Glomerular endothelial cell (primary cell): ENCODE data around the gene VWDE. TPM values are rescaled to one million over a fixed set of nuclear protein-coding genes. Genes with fewer than 3 reads are reported as not detected.
"Not testable (repeated sequence)": the region's sequence is repeated elsewhere in the genome, so short reads cannot be mapped to it uniquely, and the experiment has no call there.

Experiments
- DNase-seq: peaks from one replicate; pipeline ENCODE4 v3.0.0-alpha.2; 2011; ENCODE audit warnings: low read depth, low spot score; ENCODE audit errors: extremely low read depth
- total RNA-seq: library from RNA; depleted of rRNA; stranded (reverse); fragments of >200 nt; gene quantifications from 2 replicates; pipeline ENCODE4 v1.2.3, GENCODE V29; 2015

The VWDE gene
- total RNA-seq: 0.35 TPM in 1 of 2 replicates, not detected in the other

- DNase-seq: no peak
Measured at GRCh38 chr7:12403287-12404181, at the start of gene VWDE. Gene VWDE (minus strand): TSS chr7:12403865. CDS start chr7:12403716, 149 bp downstream.

GRCh38 chr7:12453136-12453535 is 49.5 kb upstream of the VWDE start:
- DNase-seq: not testable (repeated sequence)

GRCh38 chr7:12450615-12451014 is 47.0 kb upstream of the VWDE start:
- DNase-seq: no peak

DNA sequence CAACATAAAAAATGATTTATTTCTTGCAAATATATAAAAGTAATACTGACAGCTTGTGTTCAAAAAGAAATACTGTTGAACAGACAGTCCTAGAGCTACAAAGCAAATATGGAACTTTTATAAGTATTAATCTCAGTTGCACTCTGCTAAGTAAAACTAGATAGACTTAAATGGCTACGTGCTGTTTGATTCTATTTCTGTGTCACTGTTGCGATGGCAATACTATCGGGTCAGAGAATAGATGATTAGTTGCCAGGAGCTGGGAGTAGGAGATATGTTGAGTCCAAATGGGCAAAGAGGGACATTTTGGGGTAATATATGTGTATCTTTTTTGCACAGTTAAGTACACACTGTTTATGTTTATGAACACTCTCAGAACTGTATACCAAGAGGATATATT is 41.1 kb upstream of the VWDE start:
- DNase-seq: no peak

DNA sequence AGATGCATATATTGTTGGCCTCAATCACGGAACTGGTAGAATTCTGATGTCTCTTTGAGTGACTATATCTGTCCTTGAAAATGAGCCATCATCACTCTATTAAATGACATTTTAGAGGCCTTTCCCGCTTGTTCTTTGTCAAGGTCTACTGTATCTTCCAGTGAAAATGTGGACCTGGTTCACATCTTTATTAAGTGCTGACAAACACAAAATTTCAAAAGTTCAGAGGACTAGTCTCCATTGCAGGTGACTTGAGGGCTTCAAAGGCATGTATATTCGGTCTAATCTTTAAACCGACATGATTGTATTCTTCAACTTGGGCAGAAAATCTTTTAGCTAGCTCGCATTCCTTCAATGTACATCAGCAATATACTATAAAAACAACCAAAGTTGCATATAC is 36.6 kb upstream of the VWDE start:
- no peak for DNase-seq

DNA sequence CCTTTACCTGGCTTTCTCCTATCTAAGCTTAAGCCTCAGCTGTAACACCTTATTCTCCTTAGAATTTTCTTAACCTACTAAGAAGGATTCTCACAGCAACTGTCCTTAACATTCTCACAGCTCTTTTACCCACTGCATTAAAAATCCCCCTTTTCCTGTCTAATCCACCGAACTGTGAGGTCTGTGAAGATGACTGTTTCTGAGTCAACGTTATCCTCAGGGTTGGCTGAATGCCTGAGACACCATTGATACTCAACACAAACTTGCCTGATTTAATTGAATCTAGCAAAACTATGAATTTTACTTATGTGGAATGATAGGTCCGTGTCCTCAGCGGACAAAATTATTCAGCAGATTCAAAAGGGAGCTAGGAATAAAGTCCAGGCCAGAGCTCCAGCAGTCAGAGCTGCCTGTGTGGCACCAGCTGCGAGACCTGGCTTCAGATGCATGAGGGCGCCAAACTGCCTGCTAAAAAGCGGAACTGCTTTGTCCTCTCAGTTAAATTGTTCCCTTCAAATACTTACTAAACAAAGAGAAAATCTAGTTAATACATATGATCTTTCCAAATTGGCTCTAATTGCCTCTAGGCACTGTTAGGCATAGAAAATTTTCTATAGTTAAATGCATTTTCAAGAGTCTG is 33.4 kb upstream of the VWDE start:
- no peak for DNase-seq

DNA sequence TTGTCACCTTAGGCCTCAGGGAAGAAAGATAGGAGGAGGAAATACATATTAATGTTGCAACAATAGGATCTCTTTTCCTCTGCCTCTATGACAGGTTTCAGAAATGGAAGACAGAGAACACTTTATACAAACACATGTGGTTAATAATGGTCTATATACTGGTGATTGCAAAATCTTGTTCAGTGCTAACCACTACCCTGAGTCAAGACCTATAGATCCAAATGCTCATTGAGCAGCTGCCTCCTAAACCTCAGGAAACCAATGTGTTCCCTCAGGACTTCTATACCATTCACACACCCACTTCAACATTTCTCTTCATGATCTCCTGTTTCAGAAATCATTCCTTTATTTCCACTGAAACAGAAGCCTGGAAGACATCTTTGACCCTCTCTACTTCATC is 32.5 kb upstream of the VWDE start:
- no peak for DNase-seq

GRCh38 chr7:12434012-12434642 is 30.5 kb upstream of the VWDE start:
- no peak for DNase-seq

DNA sequence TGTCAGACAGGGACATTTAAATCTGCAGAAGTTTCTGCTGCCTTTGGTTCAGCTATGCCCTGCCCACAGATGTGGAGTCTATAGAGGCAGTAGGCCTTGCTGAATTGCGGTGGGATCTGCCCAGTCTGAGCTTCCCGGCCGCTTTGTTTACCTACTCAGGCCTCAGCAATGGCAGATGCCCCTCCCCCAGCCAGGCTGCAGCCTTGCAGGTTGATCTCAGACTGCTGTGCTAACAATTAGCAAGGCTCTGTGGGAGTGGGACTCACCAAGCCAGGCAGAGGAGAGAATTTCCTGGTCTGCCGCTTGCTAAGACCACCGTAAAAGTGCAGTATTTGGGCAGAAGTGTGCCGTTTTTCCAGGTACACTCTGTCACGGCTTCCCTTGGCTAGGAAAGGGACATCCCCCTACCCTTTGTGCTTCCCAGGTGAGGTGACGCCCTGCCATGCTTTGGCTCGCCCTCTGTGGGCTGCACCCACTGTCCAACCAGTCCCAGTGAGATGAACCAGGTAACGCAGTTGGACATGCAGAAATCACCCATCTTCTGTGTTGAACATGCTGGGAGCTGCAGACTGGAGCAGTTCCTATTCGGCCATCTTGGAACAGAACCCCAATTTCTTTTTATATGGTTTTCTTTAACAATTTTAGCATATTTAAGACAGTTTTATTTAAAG is 28.4 kb upstream of the VWDE start:
- DNase-seq: no peak

DNA sequence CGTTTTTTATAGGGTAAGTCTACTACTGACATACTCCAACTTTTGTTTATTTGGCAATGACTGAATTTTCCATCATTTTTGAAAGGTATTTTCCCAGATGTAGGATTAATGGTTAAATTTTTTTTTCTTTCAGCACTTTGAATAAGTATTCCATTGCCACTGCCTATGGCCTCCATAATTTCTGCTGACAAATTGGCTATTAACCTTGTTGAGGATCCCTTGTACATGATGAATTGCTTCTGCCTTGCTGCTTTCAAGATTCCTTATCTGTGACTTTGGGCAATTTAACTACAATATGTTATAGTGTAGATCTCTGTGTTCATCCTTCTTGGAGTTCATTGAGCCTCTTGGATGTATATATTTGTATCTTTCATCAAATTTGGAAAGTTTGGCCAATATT is 21.6 kb upstream of the VWDE start:
- no peak for DNase-seq

DNA sequence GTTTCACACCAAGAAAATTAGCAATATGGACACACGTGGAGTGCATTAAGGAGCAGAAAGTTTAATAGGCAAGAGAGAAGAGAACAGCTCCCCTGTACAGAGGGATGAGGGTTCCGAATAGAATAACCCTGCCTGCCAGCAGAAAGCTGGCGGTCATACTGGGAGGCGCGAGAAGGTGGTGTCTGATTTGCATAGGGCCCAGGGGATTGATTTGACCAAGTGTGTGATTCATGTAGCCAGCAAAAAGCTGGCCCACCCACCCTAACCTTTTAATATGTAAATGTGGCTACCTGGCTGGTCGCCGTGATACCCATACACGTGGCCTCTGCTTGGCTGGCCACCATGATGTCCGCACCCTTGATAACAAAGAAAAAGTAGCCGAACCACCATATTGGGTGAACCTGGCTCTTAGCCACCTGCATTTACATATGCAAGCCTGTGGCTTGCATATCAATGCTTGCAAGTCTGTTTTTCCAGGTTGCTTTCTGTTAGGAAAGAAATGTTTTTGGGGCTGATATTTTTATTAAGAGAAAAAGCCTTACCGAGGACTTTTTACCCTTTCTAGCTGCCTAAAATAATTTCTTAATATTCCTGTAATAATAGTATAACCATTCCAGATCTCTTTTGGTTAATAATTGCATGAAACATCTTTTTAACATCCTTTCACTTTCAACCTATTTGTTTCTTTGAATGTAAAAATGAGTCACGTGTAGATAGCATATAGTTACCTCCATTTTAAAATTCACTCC is 20.5 kb upstream of the VWDE start:
- DNase-seq: no peak

DNA sequence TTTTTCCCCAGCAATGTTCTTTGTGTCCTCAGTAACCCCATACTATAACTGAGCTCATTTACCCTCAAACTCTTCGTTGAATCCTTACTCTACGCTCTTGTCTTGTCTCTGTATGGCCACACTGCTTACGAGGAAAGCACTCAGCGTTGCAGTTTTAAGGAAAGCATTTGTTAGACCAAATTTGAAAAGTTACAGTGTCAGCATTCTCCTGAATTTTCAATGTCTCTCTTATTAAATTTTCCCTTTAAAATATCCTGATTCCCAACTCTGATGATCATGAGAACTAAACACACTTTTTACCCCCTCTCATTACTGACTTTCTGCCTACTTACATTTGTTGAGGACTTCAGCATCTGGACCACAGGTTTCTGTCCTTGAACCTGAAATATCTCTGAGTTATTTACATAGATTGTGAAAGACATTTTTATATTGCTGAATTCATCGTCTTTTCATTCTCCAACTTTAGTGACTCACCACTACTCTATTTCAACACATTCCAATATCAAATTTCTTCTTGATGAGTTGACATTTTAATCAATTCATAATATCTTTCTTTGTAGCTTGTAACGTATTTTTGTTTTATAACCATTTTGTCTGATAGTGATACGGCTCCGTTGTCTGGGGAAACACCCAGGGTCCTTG is 19.8 kb upstream of the VWDE start:
- no peak for DNase-seq

- DNase-seq: no peak
Measured at GRCh38 chr7:12422554-12423320, 19.1 kb upstream of the VWDE start.

DNA sequence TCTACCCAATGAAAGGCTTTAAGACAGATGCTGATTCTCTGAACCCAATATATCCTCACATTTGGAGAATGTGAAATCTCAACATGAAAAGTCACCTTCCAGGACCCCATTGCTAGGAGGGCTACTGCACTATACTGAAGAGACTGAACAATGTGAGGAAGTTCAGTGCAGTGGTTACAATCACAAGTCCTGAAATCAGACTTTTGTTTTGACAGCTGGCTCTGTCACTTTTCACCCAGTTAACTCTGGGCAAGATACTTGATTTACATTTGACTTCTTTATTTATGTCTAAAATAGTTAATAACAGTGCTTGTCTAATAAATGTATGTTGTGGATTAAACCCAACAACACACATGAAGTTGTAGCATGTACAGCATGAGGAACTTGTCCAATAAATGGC is 14.8 kb upstream of the VWDE start:
- no peak for DNase-seq

- DNase-seq: no peak
Measured at GRCh38 chr7:12415072-12415471, 11.4 kb upstream of the VWDE start.

- no peak for DNase-seq
Measured at GRCh38 chr7:12412407-12412806, 8.7 kb upstream of the VWDE start.

DNA sequence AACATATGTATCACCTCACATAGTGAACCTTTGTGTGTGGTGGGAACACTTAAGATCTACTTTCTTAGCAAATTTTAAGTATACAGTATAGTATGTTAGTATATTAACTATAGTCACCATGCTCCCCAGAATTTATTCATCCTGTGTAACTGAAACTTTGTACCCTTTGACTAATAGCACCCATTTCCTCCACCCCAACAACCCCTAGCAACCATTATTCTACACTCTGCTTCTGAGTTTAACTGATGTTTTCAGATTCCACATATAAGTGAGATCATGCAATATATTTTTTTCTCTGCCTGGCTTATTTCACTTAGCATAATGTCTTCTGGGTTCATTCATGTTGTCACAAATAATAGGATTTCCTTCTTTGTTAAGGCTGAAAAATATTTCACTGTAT is 6.9 kb upstream of the VWDE start:
- DNase-seq: no peak

DNA sequence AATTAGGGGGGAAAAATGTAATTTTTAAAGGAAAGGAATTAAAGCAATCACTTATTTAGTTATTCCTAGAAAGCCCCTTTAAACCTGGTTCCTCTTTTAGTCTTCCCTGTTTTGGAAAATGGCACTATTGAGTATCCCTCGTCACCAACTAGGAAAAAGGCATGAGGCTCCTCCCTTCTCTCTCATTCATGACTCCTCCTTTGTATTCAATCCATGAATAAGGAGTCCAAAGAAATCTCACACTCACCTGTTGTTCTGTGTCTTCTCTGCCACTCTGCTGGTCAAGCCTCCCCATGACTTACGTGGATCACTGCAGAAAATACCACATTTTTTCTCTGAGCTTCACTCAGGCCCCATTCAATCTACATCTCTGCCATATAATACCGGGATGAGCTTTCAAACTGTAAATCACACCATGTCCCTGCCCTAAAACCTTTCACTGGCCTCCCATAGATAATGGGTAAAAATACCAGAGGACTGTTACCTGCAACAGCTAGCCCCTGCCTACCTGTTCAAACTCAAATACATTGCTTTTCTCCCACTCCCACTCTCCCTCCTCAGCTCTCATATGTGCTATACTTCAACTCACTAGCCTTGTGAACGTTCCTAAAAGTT is 5.5 kb upstream of the VWDE start:
- DNase-seq: no peak

DNA sequence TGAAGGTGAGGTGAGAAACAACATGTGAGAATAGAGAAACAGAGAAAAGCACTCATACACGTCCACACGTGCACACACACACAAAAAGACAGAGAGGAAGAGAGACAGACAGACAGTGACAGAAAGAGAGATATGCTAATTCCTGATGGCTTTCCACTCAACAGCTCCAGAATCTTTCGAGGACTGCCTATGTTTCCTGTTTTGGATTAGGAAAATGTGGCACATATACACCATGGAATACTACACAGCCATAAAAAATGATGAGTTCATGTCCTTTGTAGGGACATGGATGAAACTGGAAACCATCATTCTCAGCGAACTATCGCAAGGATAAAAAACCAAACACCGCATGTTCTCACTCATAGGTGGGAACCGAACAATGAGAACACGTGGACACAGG is 4.0 kb upstream of the VWDE start:
- DNase-seq: not testable (repeated sequence)
